ENCODE results near the gene CASP5.
"Not testable (repeated sequence)": the region's sequence is repeated elsewhere in the genome, so short reads cannot be mapped to it uniquely, and the experiment has no call there.

CASP5 gene

DNA sequence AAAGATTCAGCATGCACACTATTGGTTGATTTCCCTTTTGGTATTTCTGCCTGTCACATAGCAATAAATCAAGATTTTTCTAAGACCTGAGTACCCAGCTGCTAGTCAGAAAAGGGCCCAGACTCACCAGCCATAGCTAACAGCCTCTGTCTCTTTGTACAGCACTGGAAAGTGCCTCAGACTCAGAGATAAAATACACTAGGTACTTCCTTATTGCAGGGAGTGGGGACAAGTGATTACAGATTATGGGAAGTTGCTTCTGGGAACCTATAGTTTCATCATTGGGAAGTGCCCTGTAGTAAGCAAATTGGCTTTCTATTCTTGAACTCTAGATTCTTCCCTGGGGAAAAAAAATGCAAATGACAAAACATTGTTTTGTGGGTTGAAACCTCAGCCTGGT is at the start of gene CASP5:
Gene CASP5 (minus strand): TSS at position 166 of the 400 bp plus-strand sequence. CDS start 32 bp downstream, at position 134.
- DNase-seq (ENCODE audit: low spot score): peak; percentile 55

DNA sequence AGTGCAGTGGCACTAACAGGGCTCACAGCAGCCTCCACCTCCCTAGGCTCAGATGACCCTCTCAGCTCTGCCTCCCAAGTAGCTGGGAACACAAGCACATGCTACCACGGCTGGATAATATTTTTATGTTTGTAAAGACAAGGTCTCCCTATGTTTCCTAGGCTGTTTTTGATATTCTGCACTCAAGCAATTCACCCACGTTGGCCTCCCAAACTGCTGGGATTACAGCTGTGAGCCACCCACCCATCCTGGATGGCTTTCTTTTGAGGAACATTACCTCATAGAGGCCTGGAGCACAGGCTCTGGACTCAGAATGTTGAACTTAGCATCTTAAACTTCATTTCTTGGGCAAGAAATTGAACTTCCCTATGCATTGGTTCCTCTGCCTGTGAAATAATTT is 49.1 kb upstream of the CASP5 start:
- not testable (repeated sequence) for DNase-seq (ENCODE audit: low spot score)

DNA sequence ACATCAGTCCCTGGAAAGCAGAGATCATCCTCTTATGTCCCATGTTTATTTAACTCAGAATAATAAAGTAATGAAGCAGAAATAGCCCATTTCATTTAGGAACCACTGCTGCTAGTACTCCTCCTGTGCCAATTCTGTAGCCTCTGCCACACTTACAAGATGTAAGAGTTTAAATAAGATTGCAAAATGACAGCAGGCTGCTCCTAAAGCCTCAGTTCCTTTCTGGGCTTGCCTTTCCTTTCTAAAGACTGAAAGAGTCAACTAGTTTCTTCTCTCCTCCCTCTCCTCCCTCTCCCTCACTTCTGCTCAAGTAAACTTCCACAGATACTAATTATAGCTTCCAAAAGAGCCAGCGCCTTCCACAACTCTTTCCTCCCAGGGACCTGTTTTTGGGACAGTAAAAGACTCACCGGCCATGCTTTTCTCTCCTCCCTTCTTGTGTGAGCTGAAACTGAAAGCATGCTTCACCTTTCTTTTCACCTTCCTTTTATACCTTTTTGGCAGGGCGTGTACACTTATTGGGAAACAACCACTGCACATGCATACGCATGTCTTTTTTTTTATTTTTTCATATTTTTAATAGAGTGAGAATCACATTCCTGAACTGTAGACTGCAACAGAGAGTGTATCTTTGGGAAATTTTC is 48.2 kb upstream of the CASP5 start:
- no peak for DNase-seq (ENCODE audit: low spot score)

DNA sequence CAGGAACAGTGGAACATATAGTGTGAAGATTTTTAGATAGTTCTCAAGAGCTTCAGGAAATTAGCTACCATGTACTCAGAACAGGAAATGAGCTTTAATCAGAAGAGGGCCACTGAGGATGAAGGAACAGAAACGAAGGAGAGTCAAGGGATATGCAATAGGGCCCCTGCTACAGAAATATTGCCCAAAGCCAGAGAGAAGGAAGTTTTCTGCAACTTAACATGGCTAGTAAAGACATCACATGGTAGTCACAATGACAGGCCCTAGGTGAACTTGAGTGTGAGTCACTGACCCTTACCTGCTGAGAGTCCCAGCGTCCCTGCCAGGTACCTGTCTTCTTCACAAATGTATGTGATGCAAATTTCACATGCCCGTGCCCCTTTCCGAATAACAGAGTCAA is 47.3 kb upstream of the CASP5 start:
- DNase-seq (ENCODE audit: low spot score): no peak

DNA sequence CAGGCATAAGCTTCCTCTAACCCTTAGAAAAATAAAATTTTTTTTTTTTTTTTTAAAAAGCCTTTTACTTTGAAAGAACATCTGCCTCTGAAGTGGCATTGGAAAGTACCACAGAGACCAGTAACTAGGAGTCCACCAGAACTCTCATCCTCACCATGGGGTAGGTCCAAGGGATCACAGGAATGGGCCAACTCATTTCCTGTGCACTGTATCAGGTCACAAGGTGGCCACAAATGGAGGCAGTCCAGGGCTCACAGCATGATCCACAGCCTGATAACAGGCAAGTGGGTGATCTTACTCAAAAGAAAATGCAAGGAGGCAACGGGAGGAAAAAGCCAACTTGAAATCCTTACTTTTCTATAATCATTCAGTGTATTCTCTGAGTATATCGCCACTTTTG is 46.8 kb upstream of the CASP5 start:
- not testable (repeated sequence) for DNase-seq (ENCODE audit: low spot score)

DNA sequence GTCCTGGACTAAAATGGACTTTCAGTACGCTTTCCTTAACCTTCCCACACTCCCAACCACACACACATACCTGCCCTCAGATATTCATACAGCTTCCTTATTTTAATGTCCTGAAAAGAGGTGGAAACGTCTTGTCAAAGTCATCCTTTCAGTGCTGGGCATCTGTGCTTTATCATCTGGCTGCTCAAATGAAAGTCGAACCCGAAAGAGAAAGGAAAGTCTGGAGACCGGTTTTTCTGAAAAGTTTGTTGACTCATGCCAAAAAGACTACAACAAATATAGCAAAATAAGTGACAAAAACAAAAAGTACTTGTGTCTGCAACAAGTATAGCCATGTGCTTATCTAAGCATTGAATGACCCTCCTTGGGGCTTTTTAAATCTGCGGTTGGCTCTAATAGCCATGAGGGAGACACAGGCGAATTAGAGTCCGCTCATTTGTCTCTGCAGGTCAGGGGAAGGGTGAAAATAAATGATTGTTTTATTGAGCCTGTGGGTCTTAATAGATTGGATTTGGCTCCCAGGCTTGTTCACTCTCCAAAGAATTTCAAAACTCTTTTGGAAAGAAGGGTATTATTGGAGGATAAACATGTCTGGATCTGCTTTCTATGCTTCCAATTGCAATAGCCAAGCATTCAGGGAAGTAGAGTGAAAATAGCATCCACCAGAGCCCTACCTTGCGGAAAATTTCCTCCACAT is 40.4 kb upstream of the CASP5 start:
- not testable (repeated sequence) for DNase-seq (ENCODE audit: low spot score)

DNA sequence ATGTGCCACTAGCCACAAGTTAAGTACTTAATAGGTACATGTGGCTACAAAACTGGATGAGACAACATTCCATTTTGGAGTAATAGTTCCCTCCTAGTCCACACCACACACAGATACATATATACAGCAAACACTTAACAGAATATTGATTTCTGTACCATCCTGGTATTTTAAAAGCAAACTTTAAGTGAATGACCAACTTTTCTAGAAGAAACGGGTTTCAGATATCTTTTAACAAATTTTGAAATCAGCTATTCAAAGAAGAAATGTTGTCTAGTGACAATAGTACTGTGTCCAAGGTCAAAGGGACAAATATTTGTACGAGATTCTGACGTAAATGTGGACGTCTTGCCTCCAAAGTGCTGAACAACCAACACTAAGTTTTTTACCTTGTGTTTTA is 34.5 kb upstream of the CASP5 start:
- no peak for DNase-seq (ENCODE audit: low spot score)

DNA sequence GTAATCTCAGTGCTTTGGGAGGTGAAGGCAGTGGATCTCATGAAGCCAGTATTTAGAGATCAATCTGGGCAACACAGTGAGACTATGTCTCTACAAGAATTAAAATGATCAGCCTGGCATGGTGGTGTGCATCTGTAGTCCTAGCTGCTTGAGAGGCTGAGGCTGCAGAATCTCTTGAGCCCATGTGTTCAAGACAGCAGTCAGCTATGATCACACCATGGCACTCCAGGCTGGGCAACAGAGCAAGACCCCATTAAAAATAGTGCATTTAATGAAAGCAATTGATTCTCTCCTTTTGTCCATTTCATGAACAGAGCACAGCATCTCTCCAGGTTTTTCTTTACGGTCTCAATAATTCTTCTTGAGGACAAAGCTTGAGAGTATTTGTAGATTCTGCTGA is 33.5 kb upstream of the CASP5 start:
- DNase-seq (ENCODE audit: low spot score): no peak

DNA sequence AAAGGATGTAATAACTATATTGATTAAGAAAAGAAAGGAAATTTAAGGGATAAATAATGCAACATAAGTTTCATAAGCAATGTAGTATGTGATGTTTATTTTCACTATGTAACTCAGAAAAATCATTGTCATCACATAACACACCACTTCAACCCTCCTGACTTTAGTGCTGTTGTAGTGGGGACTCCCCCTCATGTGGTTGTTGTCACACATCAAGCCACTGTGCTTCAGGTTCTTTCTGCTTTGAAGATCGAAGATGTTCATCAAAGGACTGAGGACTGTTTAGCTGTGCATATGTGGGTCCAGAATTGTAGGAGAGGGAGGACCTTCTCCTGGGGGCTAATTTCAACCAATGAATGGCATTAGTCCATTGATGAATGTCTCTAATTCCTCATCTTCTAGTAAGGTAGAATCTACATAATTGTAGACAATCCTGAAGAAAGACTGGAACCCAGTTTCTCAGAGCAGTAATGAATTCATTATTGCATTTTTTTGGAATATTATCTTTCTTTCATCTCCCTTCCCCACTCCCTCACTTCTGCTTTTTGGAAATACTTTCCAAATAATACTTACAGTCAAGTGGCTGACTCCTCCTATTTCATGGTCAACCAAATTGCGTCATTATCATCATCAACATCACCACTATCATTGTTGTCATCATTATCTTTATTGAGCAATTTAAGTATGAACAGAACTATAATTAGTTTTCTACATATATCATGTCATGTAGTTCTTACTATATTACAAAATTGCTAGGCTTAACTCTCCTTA is 31.9 kb upstream of the CASP5 start:
- DNase-seq (ENCODE audit: low spot score): no peak

DNA sequence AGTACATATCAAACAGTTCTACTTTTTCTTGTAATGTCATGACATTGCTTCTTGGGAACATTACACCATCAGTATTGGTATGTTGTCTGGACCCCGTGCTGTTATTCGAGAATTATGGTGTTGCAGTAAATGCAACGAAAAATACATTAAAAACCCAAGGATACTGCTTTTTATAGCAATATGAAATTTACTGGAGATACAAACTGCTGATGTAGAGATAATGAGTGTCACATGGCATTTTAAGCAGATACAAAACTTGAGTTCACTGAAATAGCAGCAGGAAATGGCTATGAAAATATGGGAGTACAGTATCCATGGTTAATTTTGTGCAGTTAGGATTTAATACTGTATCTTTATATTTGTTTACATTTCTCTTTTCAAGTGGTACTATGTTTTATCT is 29.5 kb upstream of the CASP5 start:
- no peak for DNase-seq (ENCODE audit: low spot score)

DNA sequence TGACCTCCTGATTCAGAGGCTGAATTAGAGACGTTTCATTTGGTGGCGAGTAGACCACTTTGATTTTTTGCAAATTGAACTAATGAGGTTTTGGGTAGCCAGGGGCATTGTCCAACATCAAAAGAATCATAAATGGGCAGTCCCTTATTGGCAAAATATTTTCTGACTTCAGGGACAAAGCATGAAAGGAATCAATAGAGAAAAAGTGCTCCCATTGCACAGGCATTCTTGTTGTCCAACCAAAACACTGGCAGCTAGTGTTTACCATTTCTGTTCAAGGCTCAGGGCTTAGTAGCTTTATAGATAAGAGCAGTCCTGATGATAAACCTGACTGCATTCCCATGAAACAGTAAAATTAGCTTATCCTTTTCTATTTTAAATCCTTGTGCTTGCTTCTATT is 28.6 kb upstream of the CASP5 start:
- DNase-seq (ENCODE audit: low spot score): no peak

DNA sequence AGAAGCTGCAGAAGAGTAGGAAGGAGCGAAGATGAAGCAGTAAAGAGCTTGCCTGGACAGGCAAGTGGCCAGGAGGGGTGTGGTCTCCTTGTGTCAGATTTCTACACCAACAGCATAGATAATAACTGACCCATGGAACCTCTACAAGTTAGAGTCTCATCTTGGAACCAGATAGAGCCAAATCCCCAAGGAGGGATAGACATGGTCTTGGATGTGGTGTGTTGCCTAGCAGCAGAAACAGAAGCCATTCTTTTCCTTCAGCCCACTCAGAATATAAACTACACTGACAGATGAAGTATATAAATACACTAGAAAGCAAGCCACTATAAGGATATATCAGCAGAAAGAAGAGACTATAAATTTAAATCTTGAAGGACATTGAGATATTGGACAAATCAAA is 26.5 kb upstream of the CASP5 start:
- DNase-seq (ENCODE audit: low spot score): no peak

DNA sequence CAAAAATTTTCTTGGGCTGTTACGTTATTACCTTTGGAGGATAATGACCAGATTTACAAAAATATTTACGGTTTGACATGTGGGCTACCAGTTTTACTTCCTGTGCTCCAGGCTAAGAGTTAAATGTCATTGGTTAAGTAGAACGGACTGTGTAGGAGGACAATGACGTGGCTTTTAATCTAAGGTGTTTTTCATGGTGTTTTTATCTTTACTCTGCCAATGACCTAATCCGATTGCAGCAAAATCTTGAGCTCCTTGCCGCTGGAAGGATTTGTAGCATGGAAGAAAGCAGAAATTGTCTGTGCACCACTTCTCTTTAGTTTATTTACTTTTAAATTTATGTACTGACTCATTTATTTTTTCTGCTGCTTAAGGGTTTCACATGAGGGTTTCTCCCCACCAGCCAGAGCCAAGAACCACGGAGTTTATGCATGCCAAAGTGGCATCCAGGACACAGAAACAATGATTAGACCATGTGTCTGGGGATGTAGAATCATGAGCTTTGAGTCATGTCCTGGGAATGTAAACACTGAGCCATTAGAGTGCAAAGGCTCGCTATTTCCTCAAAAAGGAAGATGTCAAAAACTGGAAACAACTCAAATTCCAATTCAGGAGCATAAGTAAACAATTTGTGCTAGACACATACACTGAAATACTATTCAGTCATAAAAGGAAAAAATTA is 24.1 kb upstream of the CASP5 start:
- DNase-seq (ENCODE audit: low spot score): no peak

DNA sequence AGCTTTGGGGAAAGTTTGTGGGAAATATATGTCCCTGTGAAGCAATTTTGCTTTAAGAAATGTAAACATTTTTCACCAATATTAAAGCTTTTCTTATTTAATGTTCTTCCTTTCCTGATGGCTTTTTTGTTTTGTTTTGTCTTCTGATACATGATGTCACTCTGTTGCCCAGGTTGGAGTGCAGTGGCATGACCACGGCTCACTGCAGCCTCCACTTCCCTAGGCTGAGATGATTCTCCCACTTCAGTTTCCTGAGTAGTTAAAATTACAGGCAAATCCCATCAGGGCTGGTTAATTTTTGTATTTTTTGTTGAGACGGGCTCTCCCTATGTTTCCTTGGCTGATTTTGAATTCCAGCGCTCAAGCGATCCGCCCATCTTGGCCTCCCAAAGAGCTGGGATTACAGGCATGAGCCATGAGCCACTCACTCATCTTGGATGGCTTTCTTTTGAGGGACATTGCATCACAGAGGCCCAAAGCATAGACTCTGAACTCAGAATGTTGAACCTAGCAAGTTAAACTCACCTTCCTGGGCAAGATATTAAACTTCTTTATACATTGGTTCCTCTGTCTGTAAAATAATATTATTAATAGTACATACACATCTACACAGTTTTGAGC is 22.8 kb upstream of the CASP5 start:
- no peak for DNase-seq (ENCODE audit: low spot score)

DNA sequence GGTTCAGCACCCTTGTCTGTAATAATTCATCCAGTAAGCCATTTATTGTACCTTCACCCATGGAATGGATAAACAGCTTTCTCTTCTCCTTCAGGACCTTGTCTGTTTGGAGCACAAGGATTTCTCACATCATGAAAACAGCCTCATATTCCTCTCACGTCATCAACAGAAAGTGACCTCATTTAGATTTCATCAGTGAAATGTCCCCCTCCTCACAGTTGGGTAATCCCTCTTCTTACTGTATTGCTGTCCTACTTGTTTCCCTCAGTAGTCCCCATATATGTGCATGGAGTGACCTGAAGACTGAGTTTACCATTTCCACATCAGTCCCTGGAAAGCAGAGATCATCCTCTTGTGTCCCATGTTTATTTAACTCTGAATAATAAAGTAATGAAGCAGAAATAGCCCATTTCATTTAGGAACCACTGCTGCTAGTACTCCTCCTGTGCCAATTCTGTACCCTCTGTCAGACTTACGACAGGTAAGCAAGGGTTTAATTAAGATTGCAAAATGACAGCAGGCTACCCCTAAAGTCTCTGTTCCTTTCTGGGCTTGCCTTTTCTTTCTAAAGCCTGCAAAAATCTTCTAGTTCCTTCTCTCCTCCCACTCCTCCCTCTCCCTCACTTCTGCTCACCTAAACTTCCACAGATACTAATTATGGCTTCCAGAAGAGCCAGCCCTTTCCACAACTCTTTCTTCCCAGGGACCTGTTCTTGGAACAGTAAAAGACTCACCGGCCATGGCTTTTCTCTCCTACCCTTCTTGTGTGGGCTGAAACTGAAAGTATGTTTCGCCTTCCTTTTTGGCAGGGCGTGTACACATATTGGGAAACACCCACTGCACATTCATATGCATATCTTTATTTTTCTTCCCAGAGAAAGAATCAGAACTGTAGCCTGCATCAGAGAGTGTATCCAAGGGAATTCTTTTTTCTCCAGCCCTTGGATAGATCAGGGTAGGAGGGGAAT is 21.9 kb upstream of the CASP5 start, which contains the start of gene CARD16:
Gene CARD16 (minus strand): TSS at position 779 of the 968 bp plus-strand sequence. CDS start 38 bp downstream, at position 741.
- DNase-seq (ENCODE audit: low spot score): peak; percentile 39

DNA sequence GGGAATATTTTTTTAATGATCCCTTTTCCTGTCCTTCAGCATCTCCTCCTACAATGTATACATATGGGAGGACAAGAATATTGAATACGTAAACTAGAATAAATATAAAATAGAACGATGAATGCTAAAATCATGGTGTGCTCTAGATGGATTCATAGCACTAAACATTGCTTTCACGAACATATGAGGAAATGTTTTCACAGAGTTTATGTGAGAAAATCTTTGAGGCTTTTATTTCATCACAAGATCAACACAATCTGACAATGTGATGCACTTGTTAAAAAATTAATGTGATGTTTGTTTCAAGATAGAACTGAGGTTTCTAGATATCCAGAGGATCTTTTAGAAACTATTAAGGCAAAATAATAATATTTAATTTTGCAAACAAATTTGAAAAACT is 19.2 kb upstream of the CASP5 start:
- DNase-seq (ENCODE audit: low spot score): no peak

DNA sequence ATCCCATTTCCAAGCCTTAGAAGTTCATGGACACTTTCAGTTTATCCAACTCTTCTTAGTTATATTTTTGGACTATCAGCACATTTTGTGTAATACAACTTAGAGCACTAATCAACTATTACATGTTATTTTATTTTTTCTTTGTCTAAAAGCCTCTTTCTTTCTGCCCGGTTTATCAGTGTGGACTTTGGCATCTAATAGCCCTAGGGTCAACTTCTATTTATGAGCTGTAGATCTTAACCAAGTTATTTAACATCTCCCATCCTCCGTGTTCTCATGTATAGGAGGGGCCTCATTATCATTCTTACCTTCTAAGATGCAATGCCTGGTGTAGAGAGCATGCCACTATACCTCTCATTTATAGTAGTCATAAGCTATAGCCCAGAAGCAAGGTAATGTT is 17.7 kb upstream of the CASP5 start:
- no peak for DNase-seq (ENCODE audit: low spot score)

DNA sequence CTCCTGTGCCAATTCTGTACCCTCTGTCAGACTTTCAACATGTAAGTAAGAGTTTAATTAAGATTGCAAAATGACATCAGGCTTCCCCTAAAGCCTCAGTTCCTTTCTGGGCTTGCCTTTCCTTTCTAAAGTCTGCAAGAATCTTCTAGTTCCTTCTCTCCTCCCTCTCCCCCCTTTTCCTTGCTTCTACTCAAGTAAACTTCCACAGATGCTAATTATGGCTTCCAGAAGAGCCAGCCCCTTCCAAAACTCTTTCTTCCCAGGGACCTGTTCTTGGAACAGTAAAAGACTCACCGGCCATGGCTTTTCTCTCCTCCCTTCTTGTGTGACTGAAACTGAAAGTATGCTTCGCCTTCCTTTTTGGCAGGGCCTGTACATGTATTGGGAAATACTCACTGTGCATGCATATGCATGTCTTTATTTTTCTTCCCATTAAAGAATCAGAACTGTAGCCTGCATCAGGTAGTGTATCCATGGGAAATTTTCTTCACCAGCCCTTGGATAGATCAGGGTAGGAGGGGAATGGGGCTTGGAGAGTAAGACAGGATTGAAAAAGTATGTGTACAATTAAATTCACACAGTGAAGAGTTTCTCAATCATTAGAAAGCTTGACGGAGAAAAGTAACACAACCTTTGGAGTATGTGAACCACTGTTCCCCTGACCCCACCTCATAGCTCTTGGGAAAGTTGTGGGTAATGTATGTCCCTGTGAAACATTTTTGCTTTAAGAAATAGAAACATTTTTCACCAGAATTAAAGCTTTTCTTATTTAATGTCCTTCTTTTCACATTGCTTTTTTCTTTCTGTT is 12.0 kb upstream of the CASP5 start, which contains the start of gene CASP1:
Gene CASP1 (minus strand): TSS at position 332 of the 808 bp plus-strand sequence. CDS start 31 bp downstream, at position 301.
- DNase-seq (ENCODE audit: low spot score): peak; percentile 66

DNA sequence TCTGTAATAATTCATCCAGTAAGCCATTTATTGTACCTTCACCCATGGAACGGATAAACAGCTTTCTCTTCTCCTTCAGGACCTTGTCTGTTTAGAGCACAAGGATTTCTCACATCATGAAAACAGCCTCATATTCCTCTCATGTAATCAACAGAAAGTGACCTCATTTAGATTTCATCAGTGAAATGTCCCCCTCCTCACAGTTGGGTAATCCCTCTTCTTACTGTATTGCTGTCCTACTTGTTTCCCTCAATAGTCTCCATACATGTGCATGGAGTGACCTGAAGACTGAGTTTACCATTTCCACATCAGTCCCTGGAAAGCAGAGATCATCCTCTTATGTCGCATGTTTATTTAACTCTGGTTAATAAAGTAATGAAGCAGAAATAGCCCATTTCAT is 11.4 kb upstream of the CASP5 start:
- not testable (repeated sequence) for DNase-seq (ENCODE audit: low spot score)

DNA sequence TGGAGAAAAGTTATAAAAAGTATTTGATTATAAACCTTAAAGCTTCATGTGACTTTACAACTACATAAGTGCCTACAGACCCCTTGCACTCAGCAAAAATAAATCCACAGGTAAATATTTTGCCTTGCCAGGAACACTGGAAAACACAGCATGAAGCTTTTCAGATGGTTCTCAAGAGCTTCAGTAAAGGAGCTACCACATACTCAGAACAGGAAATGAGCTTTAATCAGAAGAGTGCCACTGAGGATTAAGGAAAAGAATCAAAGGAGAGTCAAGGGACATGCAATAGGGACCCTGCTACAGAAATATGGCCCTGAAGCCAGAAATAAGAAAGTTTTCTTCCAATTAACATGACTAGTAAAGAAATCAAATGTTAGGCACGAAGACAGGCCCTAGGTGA is 10.8 kb upstream of the CASP5 start:
- no peak for DNase-seq (ENCODE audit: low spot score)
